Measurements from ENCODE around the gene CNTN4.

CNTN4 gene

GRCh38 chr3:2180634-2181033 is 82.0 kb downstream of the CNTN4 start:
- Histone ChIP-seq H3K4me1 (ENCODE audit: insufficient read depth, insufficient read length) (no peaks in the 10 kb centered on the region), H3K4me3 (ENCODE audit: insufficient read length, low read depth) (no peak overlapping the region), H3K36me3 (ENCODE audit: insufficient read depth, insufficient read length, low read length) (no peaks in the 10 kb centered on the region), H3K9ac (ENCODE audit: insufficient read length, low read depth) (no peak overlapping the region), H3K27me3 (ENCODE audit: insufficient read depth, insufficient read length) (no peaks in the 10 kb centered on the region), H3K9me3 (ENCODE audit: insufficient read depth, low read length) (no peaks in the 10 kb centered on the region)
- DNase-seq (ENCODE audit: low read depth, low spot score), result no peak
- TF ChIP-seq YY1 (IDR thresholded peaks at IDR 0.05; ENCODE audit: insufficient read depth, insufficient read length), result no peak
- TF ChIP-seq ZNF274 (IDR thresholded peaks at IDR 0.05; ENCODE audit: low read depth, low read length), result no peak
- TF ChIP-seq SUZ12 (IDR thresholded peaks at IDR 0.05; ENCODE audit: extremely low read depth, insufficient read depth, insufficient read length), result no peak

GRCh38 chr3:2198776-2199279 is 100.2 kb downstream of the CNTN4 start:
- Histone ChIP-seq H3K36me3 (ENCODE audit: insufficient read depth, insufficient read length, low read length) (no peaks in the 10 kb centered on the region), H3K9ac (ENCODE audit: insufficient read length, low read depth) (no peak overlapping the region), H3K4me3 (ENCODE audit: insufficient read length, low read depth) (no peak overlapping the region), H3K9me3 (ENCODE audit: insufficient read depth, low read length) (no peaks in the 10 kb centered on the region), H3K27me3 (ENCODE audit: insufficient read depth, insufficient read length) (no peaks in the 10 kb centered on the region), H3K4me1 (ENCODE audit: insufficient read depth, insufficient read length) (no peaks in the 10 kb centered on the region)
- TF ChIP-seq YY1 (IDR thresholded peaks at IDR 0.05; ENCODE audit: insufficient read depth, insufficient read length) (no peak), SUZ12 (IDR thresholded peaks at IDR 0.05; ENCODE audit: extremely low read depth, insufficient read depth, insufficient read length) (no peak), ZNF274 (IDR thresholded peaks at IDR 0.05; ENCODE audit: low read depth, low read length) (no peak)
- no peak for DNase-seq (ENCODE audit: low read depth, low spot score)

GRCh38 chr3:2204054-2204453 is 105.4 kb downstream of the CNTN4 start:
- no peaks in the 10 kb centered on the region for H3K9me3 ChIP-seq (ENCODE audit: insufficient read depth, low read length)
- no peak for DNase-seq (ENCODE audit: low read depth, low spot score)

GRCh38 chr3:2205692-2206091 is 107.0 kb downstream of the CNTN4 start:
- Histone ChIP-seq H3K9me3 (ENCODE audit: insufficient read depth, low read length) (no peaks in the 10 kb centered on the region), H3K36me3 (ENCODE audit: insufficient read depth, insufficient read length, low read length) (no peaks in the 10 kb centered on the region), H3K9ac (ENCODE audit: insufficient read length, low read depth) (no peak overlapping the region), H3K4me3 (ENCODE audit: insufficient read length, low read depth) (no peak overlapping the region), H3K27me3 (ENCODE audit: insufficient read depth, insufficient read length) (no peaks in the 10 kb centered on the region), H3K4me1 (ENCODE audit: insufficient read depth, insufficient read length) (no peaks in the 10 kb centered on the region)
- TF ChIP-seq YY1 (IDR thresholded peaks at IDR 0.05; ENCODE audit: insufficient read depth, insufficient read length), result no peak
- no peak for TF ChIP-seq ZNF274 (IDR thresholded peaks at IDR 0.05; ENCODE audit: low read depth, low read length)
- no peak for TF ChIP-seq SUZ12 (IDR thresholded peaks at IDR 0.05; ENCODE audit: extremely low read depth, insufficient read depth, insufficient read length)
- no peak for DNase-seq (ENCODE audit: low read depth, low spot score)

More at GRCh38 chr3:2204054-2204453, 105.4 kb downstream of the CNTN4 start:
- H3K9ac ChIP-seq (ENCODE audit: insufficient read length, low read depth), result no peak overlapping the region
- no peaks in the 10 kb centered on the region for H3K27me3 ChIP-seq (ENCODE audit: insufficient read depth, insufficient read length)
- TF ChIP-seq YY1 (IDR thresholded peaks at IDR 0.05; ENCODE audit: insufficient read depth, insufficient read length), result no peak
- TF ChIP-seq ZNF274 (IDR thresholded peaks at IDR 0.05; ENCODE audit: low read depth, low read length), result no peak
- TF ChIP-seq SUZ12 (IDR thresholded peaks at IDR 0.05; ENCODE audit: extremely low read depth, insufficient read depth, insufficient read length), result no peak
- no peaks in the 10 kb centered on the region for H3K4me1 ChIP-seq (ENCODE audit: insufficient read depth, insufficient read length)
- no peak overlapping the region for H3K4me3 ChIP-seq (ENCODE audit: insufficient read length, low read depth)
- no peaks in the 10 kb centered on the region for H3K36me3 ChIP-seq (ENCODE audit: insufficient read depth, insufficient read length, low read length)

- H3K4me3 ChIP-seq (ENCODE audit: insufficient read length, low read depth), result no peak overlapping the region
- H3K9me3 ChIP-seq (ENCODE audit: insufficient read depth, low read length), result no peaks in the 10 kb centered on the region
- H3K9ac ChIP-seq (ENCODE audit: insufficient read length, low read depth), result no peak overlapping the region
- TF ChIP-seq SUZ12 (IDR thresholded peaks at IDR 0.05; ENCODE audit: extremely low read depth, insufficient read depth, insufficient read length) (no peak), YY1 (IDR thresholded peaks at IDR 0.05; ENCODE audit: insufficient read depth, insufficient read length) (no peak), ZNF274 (IDR thresholded peaks at IDR 0.05; ENCODE audit: low read depth, low read length) (no peak)
- H3K4me1 ChIP-seq (ENCODE audit: insufficient read depth, insufficient read length), result no peaks in the 10 kb centered on the region
- H3K36me3 ChIP-seq (ENCODE audit: insufficient read depth, insufficient read length, low read length), result no peaks in the 10 kb centered on the region
- H3K27me3 ChIP-seq (ENCODE audit: insufficient read depth, insufficient read length), result no peaks in the 10 kb centered on the region
- DNase-seq (ENCODE audit: low read depth, low spot score), result no peak
Observed at GRCh38 chr3:2206536-2206935, 107.9 kb downstream of the CNTN4 start.

- H3K27me3 ChIP-seq (ENCODE audit: insufficient read depth, insufficient read length), result no peaks in the 10 kb centered on the region
- no peaks in the 10 kb centered on the region for H3K4me1 ChIP-seq (ENCODE audit: insufficient read depth, insufficient read length)
- TF ChIP-seq SUZ12 (IDR thresholded peaks at IDR 0.05; ENCODE audit: extremely low read depth, insufficient read depth, insufficient read length) (no peak), YY1 (IDR thresholded peaks at IDR 0.05; ENCODE audit: insufficient read depth, insufficient read length) (no peak), ZNF274 (IDR thresholded peaks at IDR 0.05; ENCODE audit: low read depth, low read length) (no peak)
- H3K9me3 ChIP-seq (ENCODE audit: insufficient read depth, low read length), result no peaks in the 10 kb centered on the region
- H3K36me3 ChIP-seq (ENCODE audit: insufficient read depth, insufficient read length, low read length), result no peaks in the 10 kb centered on the region
- H3K9ac ChIP-seq (ENCODE audit: insufficient read length, low read depth), result no peak overlapping the region
- H3K4me3 ChIP-seq (ENCODE audit: insufficient read length, low read depth), result no peak overlapping the region
- no peak for DNase-seq (ENCODE audit: low read depth, low spot score)
Observed at GRCh38 chr3:2211568-2211967, 112.9 kb downstream of the CNTN4 start.

GRCh38 chr3:2212206-2212605 is 113.5 kb downstream of the CNTN4 start:
- no peak for DNase-seq (ENCODE audit: low read depth, low spot score)
- TF ChIP-seq YY1 (IDR thresholded peaks at IDR 0.05; ENCODE audit: insufficient read depth, insufficient read length) (no peak), ZNF274 (IDR thresholded peaks at IDR 0.05; ENCODE audit: low read depth, low read length) (no peak), SUZ12 (IDR thresholded peaks at IDR 0.05; ENCODE audit: extremely low read depth, insufficient read depth, insufficient read length) (no peak)
- no peaks in the 10 kb centered on the region for H3K9me3 ChIP-seq (ENCODE audit: insufficient read depth, low read length)
- H3K27me3 ChIP-seq (ENCODE audit: insufficient read depth, insufficient read length), result no peaks in the 10 kb centered on the region
- H3K36me3 ChIP-seq (ENCODE audit: insufficient read depth, insufficient read length, low read length), result no peaks in the 10 kb centered on the region
- H3K9ac ChIP-seq (ENCODE audit: insufficient read length, low read depth), result no peak overlapping the region
- H3K4me3 ChIP-seq (ENCODE audit: insufficient read length, low read depth), result no peak overlapping the region
- H3K4me1 ChIP-seq (ENCODE audit: insufficient read depth, insufficient read length), result no peaks in the 10 kb centered on the region
